HL-60/S4 treated with phorbol 12-myristate 13-acetate at 8.2 ng/mL for 4 days and 3 days (cell line): ENCODE data around the gene UBE3A.

ENCODE experiments used
- in situ Hi-C: fragments of 300-500 bp; cut with MboI; formaldehyde crosslinking; loops from 2 replicates; pipeline ENCODE4 v1.15.0; 2022; ENCODE audit warnings: low sequenced_read_pairs

UBE3A gene

GRCh38 chr15:25335279-25335678, 103.5 kb downstream of the UBE3A start:
- in situ Hi-C loops: no loop called here

DNA sequence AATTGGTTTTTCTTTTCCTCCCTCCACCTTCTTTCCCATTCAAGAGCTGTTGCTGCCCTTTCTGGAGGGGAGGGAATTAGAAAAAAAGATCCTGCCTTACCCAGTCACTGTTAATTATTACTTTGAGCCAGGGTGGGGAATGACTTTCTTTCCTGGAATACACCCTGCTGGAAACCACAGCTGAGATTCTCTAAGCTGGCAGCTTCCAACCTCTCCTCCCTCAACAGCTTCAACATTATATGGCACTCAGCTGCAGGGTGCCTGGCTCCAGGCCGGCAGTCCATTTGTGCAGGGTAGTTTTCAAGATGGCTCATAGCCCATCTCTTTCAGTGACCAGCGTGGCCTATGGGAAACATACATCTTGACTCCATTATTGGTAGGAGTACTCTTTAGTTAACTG, 105.8 kb downstream of the UBE3A start:
- in situ Hi-C loops: no loop called here

DNA sequence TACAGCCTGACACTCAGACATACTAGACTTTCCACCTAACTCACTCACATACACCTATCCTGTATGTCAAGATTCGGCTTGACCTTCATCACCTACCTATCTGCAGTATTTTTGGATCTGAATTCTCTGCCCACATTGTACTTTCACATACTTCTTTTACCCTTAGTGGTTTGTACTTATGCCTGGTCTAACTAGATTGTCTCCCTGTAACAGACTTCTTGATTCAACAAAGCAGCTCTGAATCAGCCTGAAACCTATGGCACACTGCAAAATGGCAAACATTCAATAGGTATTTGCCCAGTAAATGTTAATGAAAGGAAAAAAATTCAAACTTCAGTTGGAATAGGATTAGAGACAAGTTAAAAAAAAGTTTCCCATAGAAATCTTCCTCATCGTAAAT, 106.5 kb downstream of the UBE3A start:
- in situ Hi-C loops: no loop called here

GRCh38 chr15:25331860-25332259, 107.0 kb downstream of the UBE3A start:
- in situ Hi-C loops: no loop called here

- in situ Hi-C loops: no loop called here
Observed at GRCh38 chr15:25331404-25331803, 107.4 kb downstream of the UBE3A start.

DNA sequence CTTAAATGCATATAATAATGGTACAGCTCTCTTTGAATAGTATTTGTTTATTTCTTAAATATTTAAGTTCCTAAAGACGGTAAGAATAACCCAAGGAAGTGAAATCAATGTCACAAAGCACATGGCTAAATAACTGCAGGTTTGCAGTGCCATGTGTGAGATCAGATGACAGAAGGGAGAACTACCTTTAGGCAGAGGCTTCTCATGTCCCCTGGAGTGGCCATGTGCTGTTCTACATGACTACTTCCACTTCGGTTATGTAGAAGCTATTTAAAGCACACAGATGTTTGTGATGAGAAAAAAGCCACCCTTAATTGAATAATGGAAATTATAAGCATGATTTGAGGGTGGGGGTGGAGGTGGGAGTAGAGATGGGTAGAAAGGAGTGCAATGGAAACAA, 109.1 kb downstream of the UBE3A start:
- in situ Hi-C loops: no loop called here

DNA sequence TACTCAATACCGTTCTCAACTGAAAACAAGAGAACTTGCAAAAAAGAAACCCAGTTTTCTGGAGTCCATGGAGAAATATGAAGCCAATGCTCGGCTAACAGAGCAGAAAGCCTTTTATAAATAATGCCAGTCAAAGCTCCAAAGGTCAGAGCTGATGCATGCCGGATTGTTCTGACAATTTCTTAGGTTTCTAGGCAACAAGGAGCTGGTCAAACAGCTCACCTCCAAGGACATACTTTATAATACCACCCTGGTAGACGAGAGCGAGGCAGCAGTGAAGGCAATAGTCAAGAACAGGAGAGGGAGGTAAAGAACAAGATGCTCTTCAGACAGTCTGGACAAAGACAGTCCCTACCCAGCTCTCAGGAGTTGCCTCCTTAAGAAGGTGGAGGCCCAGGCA, 111.1 kb downstream of the UBE3A start:
- in situ Hi-C loops: no loop called here

DNA sequence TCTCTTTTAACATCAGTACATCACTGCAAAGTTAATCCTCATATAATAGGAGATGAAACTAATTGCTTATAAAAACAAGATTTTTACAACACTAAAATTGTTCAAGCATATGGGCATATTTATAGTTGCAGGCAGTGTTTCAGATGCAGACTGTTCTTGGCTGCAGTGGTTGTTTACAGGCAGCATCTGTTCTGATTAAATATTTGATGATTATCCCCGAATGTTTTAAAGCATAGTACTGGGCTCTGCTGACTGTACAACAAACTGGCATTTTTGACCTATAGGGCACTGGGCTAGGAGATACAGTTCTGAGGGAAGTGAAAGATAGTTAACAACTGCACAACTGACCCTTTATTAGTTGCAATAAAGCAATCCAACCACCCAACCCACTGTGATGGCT, 113.6 kb downstream of the UBE3A start:
- in situ Hi-C loops: no loop called here

DNA sequence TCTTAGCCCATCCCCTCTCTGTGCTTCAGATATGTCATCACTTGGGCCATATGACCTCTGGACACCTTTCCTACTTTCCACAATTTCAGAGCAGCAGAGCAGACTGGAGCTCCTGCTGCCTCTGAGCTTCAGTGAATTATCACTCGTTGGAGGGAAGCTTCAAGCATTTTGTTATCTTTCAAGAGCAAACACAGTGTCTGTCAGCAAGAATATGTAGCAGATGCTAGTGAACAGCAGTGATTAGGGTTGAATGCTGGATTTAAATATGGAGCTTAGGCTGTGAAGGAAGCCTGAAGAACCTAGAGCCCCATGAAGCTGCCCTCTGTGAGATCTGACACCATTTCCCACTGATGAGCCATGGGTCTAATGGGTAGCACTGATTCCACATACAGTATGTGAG, 115.4 kb downstream of the UBE3A start:
- in situ Hi-C loops: no loop called here

GRCh38 chr15:25287823-25288222, 151.0 kb downstream of the UBE3A start:
- in situ Hi-C loops: no loop called here
